Chondrocyte (in vitro differentiated cells): ENCODE measurements around the gene CDH11. TPM values are rescaled to one million over a fixed set of nuclear protein-coding genes. Genes with fewer than 3 reads are reported as not detected.

Experiments used
- DNase-seq: peaks from one replicate; pipeline ENCODE4 v3.0.0; 2021; ENCODE audit warnings: mixed read lengths, low spot score
- H3K27ac Mint-ChIP-seq: one replicate; pipeline ENCODE4 v1.8.0; 2021; ENCODE audit warnings: mild to moderate bottlenecking, moderate library complexity, mixed read lengths; ENCODE audit not compliant: unreplicated experiment
- H3K27me3 Mint-ChIP-seq: 2 replicates; pipeline ENCODE4 v1.8.0; 2021; ENCODE audit warnings: low read depth, mixed read lengths
- H3K36me3 Mint-ChIP-seq: 2 replicates; pipeline ENCODE4 v1.8.0; 2021; ENCODE audit warnings: low read depth, mixed read lengths
- H3K4me1 Mint-ChIP-seq: 2 replicates; pipeline ENCODE4 v1.8.0; 2021; ENCODE audit warnings: low read depth, mild to moderate bottlenecking, mixed read lengths
- H3K4me3 Mint-ChIP-seq: one replicate; pipeline ENCODE4 v1.8.0; 2021; ENCODE audit warnings: mild to moderate bottlenecking, moderate library complexity, mixed read lengths; ENCODE audit not compliant: unreplicated experiment
- H3K9me3 Mint-ChIP-seq: 2 replicates; pipeline ENCODE4 v1.8.0; 2021; ENCODE audit warnings: low read depth, mixed read lengths
- CTCF ChIP-seq: fragments of 200-600 bp; sonication (generic); IDR thresholded peaks from 2 replicates; pipeline ENCODE4 v1.5.0; 2021; ENCODE audit warnings: antibody characterized with exemption, mild to moderate bottlenecking, moderate library complexity
- total RNA-seq: library from RNA; stranded (reverse); gene quantifications from 3 replicates; pipeline ENCODE4 v1.2.1, GENCODE V29; 2021

CDH11 gene
- total RNA-seq, 1 donor from 2014 or later: 936 TPM

GRCh38 chr16:64990101-64990500 is 131.8 kb downstream of the CDH11 start:
- Mint-ChIP-seq H3K4me1 (peaks cover 59% of the 10 kb centered on the region), H3K36me3 (peaks cover 71% of the 10 kb centered on the region)

GRCh38 chr16:64989050-64989449 is 132.8 kb downstream of the CDH11 start:
- Mint-ChIP-seq H3K9me3 (no peaks in the 10 kb centered on the region), H3K27ac (peak overlapping the region; percentile 62), H3K27me3 (no peaks in the 10 kb centered on the region), H3K4me3 (no peak overlapping the region), H3K4me1 (peaks cover 57% of the 10 kb centered on the region), H3K36me3 (peaks cover 70% of the 10 kb centered on the region)
- no peak for TF ChIP-seq CTCF
- DNase-seq: no peak

More at GRCh38 chr16:64990101-64990500, 131.8 kb downstream of the CDH11 start:
- H3K4me3 Mint-ChIP-seq: no peak overlapping the region
- no peaks in the 10 kb centered on the region for H3K9me3 Mint-ChIP-seq
- no peak for DNase-seq
- H3K27ac Mint-ChIP-seq: no peak overlapping the region
- no peak for TF ChIP-seq CTCF
- no peaks in the 10 kb centered on the region for H3K27me3 Mint-ChIP-seq

GRCh38 chr16:64983963-64984362 is 137.9 kb downstream of the CDH11 start:
- no peak for DNase-seq
- no peaks in the 10 kb centered on the region for H3K27me3 Mint-ChIP-seq
- peak overlapping the region; percentile 75 for H3K27ac Mint-ChIP-seq
- peaks cover 63% of the 10 kb centered on the region for H3K36me3 Mint-ChIP-seq
- TF ChIP-seq CTCF: peak; percentile 87
- H3K9me3 Mint-ChIP-seq: peaks cover 2% of the 10 kb centered on the region
- no peak overlapping the region for H3K4me3 Mint-ChIP-seq
- H3K4me1 Mint-ChIP-seq: peaks cover 65% of the 10 kb centered on the region

GRCh38 chr16:64983231-64983630 is 138.6 kb downstream of the CDH11 start:
- peaks cover 66% of the 10 kb centered on the region for H3K4me1 Mint-ChIP-seq
- H3K9me3 Mint-ChIP-seq: peaks cover 2% of the 10 kb centered on the region
- DNase-seq: no peak
- H3K4me3 Mint-ChIP-seq: no peak overlapping the region
- H3K27me3 Mint-ChIP-seq: no peaks in the 10 kb centered on the region
- no peak for TF ChIP-seq CTCF
- H3K36me3 Mint-ChIP-seq: peaks cover 64% of the 10 kb centered on the region
- H3K27ac Mint-ChIP-seq: peak overlapping the region; percentile 75

GRCh38 chr16:64982581-64982980 is 139.3 kb downstream of the CDH11 start:
- no peak for TF ChIP-seq CTCF
- Mint-ChIP-seq H3K9me3 (peaks cover 2% of the 10 kb centered on the region), H3K27ac (no peak overlapping the region), H3K36me3 (peaks cover 60% of the 10 kb centered on the region), H3K27me3 (no peaks in the 10 kb centered on the region), H3K4me3 (no peak overlapping the region), H3K4me1 (peaks cover 62% of the 10 kb centered on the region)
- DNase-seq: no peak
